CD1c-positive myeloid dendritic cell (primary cell): Measurements from ENCODE around the gene ZNF438.
A peak's percentile ranks its signal among the peaks of the same experiment; 100 is the strongest.

Experiments used
- DNase-seq: peaks from one replicate; pipeline ENCODE4 v3.0.0-alpha.2; 2016; ENCODE audit errors: extremely low spot score

The ZNF438 gene

DNA sequence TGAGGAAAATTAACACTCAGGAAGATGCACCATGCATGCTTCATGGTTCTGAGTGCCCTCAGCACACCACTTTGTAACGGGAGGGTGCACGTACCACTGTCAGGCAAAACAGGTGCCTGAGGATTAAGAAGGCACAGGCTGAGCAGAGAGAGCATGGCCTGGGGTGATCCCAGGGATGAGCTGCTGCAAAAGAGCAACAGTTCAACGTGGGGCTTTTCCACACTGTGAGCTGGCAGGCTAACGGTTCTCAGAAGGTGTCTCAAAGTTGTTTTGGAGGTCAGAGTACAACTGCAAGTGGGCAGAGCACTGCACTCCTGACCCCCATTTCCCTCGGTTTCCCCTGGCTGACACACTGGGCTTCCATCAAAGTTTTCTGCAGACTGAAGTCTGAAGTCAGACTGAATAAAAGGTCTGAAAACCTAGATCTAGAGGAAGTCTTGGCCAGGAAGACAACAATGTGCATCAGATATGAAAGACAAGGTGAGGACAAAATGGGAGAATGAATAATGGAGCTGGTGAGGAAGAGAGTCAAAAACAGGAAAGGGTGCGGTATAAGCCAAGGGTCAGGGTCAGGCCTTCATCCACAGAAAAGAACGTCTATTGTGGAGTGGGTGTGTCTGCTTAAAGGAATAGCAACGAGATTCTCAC is 20.5 kb downstream of the ZNF438 start:
- DNase-seq: no peak

DNA sequence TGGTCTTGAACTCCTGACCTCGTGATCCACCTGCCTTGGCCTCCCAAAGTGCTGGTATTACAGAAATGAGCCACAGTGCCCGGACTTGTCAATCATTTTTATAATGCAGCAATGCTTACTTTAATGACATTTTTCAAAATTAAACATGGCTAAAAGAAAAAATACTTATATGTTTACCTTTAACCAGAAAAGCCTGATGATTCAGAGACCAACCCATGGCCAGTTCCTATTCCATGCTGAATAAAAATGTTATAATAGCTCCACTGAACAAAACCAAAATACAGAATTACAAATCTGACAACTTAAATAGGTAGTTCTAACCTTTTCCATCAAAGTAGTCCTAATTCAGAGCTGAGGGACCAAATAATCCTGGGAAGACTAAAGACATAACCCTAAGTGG is 21.6 kb downstream of the ZNF438 start:
- DNase-seq: no peak

DNA sequence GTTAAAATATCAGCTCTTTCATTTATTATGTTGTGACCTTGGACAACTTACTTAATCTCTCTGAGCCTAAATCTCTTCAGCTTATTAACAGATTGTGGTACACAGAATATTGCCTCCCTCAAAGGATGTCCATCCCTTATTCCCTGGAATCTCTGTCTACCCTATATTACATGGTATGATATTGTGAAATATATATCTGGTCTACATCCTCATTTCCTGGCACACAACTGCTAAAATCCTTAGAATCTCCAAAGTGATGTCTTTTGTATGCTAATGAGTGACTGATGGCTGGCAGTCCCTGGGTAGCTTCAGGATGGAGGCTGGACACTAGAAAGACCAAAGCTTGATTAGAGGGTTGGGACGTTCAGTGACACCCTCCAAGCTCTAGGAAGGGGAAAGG is 25.8 kb downstream of the ZNF438 start:
- DNase-seq: peak; percentile 36

DNA sequence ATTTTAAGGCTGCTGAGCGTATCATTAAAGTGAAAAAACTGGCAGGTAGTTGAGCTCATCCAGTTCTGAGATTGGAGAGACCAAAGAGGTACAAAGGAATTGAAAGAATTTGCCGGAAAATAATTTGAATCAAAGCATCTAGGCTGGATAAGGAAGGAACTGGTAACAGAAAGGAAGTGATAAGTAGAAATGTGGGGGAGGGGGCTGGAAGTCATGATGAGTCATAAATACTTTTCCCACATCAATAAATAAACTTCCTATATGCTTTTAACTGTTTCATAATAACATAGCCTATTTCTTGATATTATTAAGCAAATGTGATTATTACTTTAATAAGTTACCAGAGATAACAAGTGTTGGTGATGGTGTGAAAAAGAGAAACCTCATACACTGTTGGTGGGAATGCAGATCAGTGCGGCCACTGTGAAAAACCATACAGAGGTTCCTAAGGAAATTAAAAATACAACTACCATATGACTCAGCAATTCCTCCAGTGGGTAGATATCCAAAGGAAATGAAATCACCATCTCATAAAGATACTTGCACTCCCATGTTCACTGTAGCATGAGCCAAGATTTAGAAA is 27.0 kb downstream of the ZNF438 start:
- peak; percentile 53 for DNase-seq

DNA sequence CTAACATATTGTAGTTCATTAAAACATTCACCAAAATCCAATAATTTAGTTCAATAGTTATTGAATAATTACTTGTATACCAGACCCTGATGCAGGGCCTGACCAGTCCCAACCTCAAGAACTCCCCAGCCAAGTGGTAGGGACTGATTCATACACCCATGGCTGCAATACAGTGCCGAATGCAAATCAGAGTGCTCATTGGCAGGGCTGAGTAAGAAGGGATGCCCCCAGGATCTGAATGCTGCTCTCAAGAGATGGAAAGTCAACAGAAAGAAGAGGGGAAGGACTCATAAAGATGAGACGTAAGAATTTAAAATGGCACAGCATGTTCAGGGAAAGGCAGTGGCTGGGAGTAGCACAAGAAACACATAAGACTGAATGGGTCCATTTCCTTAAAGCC is 29.9 kb downstream of the ZNF438 start:
- DNase-seq: no peak

DNA sequence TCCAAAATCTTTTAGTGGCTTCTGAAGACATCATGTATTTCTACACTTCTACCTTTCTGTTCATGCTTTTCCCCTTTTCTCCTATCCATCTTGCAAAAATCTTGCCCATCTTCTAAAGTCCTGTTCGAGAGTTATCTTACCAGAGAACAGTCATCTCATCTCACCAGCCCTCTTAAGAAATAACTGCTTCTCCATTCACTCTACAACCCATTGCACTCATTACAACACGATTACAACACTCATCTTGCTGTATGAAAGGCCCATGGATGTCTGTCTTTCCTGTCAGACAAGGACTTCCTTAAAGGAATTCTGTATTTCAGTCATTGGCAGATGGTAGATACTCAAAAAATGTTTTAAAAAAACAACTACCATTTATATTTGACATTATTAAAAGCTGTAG is 30.8 kb downstream of the ZNF438 start:
- DNase-seq: peak; percentile 86

DNA sequence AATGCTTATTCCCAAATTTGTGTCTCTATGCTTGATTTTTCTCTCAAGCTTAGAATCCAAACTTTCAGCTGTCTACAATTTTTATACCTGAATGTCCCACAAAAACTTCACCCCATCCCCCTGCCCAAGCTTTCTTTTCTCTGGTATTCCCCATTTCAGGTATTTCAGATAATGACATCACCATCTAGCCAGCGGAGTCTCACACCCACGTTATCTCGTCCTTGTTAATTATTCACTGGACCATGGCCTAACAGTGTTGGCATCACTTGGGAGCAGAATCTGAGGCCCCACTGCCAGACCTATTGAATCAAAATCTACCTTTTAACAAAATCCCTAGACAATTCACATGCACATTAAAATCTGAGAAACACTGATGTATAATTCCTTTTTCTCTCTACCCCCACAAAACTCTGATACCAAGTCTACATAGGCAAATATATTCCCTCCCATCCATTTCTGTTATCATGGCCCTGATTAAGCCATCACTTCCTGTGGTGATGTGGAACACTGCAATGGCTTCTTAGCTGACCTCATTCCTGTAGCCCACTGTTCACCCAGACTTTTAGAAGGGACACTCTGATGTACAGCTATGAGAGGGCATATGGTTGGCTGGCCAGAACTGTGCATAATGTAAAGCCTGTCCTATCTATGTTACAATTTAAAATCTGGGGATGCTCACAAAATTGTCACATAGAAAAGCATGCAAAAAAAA is 31.4 kb downstream of the ZNF438 start:
- DNase-seq: peak; percentile 35

DNA sequence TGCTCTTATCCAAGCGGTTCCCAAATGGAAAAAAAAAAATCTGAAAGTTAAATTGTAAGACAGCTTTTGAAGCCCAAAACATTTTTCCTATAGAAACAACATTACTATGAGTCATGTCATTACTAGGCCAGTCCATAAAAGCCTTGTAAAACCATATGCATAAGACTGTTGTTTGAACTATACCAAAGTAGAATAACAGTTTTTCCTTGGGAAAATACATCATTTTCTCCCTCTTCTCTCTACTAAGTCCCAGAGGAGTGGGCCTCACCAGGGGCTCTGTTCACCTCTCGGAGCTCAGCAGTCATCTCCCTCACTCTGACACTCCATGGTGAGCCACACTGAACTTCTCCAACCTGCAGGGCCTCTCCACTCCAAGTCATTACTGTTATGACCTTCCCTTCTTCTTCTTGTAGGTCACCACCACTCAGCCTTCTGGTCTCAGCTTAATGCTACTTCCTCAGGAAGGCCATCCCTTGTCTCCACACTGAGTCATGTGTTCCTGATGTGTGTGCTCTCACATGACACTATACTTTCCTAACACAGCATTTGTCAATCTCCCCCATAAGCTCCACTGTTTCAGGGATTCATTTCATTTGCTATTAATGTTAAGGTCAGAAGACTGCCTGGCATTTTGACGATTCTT is 32.5 kb downstream of the ZNF438 start:
- peak; percentile 89 for DNase-seq

DNA sequence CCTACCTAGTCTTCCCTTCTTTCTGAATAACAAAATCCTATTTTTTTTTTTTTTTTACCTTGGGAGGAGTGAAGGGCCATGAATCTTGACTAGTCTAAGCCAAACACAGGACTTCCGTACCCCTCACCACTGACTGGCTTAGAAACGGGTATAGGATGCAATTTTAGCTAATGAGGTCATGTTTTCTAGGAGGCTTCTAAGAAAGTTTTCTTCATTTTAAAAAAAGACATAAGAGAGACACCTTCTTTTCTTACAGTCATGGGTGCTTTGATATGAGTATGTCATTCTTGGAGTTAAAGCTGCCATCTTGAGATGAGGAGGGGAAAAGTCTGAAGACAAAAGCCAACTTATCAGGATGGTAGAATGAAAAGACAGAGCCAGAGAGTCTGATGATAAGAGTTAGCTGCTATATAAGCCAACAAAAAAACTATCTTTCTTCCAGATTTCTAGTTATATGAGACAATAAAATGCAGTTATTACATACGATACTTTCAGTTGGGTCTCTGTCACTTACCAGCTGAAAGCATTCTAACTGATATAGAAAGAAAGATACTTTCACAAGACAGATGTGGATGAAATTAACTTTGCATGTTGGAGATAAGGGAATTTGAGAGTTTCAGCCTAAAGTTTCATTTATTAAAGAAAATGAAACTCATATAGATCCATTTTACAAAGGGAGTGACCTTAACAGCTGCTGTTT is 34.0 kb downstream of the ZNF438 start:
- DNase-seq: no peak

DNA sequence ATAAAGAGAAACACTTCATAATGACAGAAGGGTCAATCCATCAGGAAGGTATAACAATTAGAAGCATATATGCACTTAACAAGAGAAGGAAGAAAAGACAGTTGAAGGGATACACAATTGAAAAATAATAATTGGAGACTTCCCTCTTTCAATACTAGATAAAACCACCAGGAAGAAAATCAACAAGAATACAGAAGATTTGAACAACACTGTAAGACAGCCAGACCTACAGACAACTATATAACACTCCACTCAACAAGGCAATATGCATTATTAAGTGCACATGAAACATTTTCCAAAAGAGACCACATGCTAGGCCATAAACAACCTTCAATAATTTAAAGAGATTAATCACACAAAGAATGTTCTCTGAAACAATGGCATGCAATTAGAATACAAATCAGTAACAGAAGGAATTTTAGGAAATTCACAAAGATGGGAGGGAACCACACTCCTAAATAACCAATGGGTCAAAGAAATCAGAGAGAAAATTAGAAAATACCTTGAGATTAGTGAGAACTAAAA is 35.1 kb downstream of the ZNF438 start:
- no peak for DNase-seq

DNA sequence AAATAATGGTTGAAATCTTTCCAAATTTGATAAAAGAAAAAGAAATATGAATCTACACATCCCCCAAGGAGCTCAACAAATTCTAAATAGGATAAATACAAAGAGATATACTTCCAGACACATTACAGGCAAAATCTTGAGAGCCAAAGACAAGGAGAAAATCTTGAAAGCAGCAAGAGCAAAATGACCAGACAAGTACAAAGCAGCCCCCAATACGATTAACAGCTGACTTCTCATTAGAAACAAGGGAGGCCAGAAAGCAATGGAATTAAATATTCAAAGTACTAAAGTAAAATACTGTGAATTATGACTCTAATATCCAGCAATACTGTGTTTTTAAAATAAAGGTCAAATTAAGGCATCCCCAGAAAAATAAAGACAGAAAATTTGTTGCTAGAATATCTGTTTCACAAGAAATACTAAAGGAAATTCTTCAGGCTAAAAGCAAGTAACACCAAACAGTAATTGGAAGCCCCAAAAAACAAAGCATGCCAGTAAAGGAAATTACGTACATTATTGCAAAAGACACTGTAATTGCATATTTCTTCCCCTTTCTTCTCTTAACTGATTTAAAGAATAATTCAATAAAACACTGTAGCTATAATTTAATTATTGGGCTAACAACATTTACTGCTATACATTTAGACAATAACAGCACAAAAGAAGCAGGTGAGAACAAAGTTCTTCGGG is 36.4 kb downstream of the ZNF438 start:
- peak; percentile 55 for DNase-seq

DNA sequence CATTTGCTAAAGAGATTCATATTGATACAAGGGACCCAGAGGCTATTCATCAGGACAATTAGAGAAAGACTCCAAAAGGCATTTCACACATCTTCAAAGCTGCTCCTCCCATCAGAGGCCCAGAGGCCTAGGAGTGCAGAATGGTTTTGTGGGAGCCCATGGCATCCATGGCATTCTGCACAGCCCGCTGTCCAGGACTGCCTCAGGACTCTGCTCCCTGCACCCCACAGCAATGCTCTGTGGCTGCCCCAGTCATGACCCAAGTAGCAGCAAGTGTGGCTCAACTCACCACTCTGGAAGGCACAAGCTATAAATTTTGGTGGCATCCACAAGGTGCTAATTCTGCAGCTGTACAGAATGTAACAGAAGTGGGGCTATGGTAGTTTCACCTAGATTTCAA is 38.5 kb downstream of the ZNF438 start:
- DNase-seq: no peak

DNA sequence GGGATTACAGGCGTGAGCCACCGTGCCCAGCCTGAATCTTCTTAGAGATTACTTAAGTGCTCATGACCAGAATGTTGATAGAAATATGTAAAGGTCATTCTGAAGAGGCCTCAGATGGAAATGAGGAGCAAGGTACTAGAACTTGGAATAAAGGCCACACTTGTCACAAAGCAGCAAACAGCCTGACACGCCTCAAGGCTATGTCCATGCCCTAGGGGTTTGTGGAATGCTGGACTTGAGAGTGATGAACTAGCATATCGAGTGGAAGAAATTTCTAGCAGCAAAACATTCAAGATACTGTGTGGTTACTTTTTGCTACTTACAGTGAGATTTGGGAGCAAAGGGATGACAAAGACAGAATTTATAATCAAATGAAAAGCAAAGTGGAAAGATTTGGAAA is 39.0 kb downstream of the ZNF438 start:
- DNase-seq: no peak

DNA sequence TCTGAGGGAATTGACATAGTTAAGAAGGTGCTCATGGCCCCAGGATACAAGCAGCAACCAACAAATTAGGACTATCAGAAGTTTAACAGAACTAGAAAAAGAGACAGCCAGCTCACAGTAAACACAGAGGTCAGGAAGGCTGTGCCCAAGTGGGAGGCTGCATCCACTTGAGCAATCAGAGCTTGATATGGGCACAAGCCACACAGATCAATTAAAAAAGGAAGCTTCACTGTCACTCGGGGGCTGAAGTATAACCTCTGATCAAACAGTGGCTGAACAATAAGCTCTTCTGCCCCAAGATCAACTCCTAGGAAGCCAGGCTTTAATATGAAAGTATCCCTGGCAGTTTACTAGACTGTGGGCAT is 40.0 kb downstream of the ZNF438 start:
- peak; percentile 46 for DNase-seq

DNA sequence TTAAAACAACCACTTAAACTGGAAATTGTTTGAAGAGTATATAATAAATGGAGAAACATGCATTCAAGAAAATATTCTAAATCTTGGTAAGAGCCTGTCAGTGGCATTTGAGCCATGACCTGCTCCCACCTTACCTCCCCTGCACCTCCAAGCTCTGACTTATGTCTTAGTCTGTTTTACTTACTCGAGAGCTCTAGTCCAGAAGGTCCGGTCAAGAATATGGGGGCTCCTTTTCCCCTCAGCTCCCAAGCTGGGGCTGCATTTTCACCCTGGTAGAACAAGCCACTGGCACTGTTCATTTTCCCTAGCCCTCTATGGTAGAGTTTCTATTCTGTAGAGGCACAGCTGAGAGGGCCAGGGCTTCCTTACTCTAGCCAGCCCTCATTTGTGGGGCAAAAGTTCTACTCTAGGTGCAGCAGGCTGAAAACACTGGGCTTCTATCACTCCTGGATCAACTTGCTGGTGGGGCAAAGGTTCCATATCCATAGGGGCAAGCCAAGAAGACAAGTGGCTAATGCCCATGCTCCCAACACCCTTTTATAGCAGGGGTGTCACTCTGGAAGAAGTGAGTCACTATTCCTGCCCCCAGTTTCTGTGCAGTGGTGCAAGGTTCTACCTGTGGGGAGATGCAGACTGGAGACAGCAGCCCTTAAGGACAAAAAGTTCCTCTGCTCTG is 40.6 kb downstream of the ZNF438 start:
- no peak for DNase-seq

DNA sequence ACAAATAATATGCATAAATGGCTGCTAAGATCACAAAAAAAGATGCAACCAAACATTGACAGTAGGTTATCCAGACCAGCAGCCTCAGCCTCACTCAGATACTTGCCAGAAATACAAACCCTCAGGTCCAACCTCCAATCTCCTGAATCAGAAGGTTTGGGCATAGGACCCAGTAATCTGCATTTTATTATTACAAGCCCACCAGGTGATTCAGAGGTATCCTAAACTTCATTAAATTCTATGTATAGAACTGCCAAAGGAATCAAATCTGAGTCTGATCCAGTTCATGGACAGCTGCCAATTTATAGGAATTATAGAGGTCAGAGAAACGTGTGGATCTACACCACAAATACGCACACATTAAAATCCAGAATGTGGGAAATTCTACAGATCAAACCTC is 41.3 kb downstream of the ZNF438 start:
- DNase-seq: no peak

DNA sequence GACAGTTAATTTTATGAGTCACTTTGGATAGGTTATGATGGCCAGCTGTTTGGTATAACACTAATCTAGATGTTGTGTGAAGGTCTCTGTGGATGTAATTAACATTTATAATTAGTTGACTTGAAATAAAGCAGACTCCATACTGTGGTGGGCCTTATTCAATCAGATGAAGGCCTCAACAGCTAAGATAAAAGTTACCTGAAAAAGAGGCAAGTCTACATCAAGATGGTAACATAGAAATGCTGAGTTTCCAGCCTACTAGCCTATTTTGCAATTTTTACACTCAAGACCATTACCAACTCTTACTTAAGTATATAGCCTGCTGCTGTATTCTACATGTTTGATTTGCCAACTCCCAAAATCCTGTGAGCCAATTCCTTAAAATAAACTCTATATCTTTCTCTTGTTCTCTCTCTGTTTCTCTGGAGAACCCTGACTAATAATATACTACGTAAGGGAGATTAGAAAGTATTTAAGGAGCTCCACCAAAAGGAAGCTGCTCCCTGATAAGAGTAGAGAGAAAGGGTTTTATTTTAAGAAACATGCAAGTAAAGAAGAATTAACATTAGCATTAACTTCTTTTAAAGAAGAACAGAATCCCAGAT is 42.7 kb downstream of the ZNF438 start:
- DNase-seq: no peak

DNA sequence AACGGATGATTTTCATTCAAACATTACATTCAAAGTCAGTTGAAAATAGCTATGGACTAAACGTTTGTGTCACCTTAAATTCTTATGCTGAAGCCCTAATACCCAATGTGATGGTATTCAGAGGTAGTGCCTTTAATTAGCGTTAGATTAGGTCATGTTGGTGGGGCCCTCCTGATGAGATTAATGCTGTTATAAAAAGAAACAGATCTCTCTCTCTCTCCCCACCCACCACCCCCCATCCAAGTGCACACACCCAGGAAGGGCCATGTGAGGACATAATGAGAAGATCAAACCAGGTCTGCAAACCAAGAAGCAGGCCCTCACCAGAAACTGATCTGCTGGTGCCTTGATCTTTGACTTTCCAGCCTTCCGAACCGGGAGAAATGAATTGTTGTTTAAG is 44.2 kb downstream of the ZNF438 start:
- no peak for DNase-seq

DNA sequence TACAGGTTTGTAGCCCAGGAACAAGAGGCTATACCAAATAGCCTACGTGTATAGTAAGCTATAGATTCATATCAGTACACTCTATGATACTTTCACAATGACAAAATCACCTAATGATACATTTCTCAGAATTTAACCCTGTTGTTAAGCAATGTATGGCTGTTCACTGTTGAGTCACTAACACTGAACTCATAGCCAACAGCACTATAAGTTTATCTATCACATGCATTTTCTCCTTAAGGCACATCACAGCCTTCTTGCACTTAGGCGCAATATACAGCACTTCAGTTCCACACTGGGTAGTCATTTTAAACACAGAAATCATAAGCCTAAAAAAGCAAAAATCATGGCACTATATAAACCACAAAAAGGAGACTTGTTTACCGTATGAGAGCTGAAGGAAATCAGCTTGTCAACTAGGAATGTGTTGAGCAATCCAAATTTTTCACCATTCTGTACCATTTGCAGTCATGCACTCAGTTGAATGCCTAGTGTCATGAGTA is 45.6 kb downstream of the ZNF438 start:
- DNase-seq: peak; percentile 33

DNA sequence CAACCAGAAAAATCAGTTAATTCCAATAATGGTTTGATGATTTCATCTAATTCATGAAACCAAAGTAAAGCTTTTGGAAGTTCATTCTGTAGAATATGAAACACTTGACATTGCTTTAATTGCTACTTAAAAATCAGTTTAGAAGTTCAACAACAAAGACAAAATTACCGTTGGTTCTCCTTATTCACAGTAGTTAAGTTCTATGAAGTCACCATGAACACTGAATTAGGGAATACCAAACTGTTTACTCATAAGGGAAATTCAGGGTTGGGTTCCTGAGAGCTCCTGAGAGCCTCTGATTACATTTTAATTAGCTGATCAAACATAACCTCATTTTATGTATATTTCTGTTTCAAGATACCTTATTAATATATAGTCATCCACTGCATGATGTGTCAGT is 46.2 kb downstream of the ZNF438 start:
- peak; percentile 20 for DNase-seq
